ENCODE results near the gene FAM47E. TPM values are rescaled to one million over a fixed set of nuclear protein-coding genes. Genes with fewer than 3 reads are reported as not detected.

Gene FAM47E
- total and polyA plus RNA-seq, 2 donors (not counting 3 experiments of a cell fraction or from before 2014, with no cell fraction given), result 0.11 TPM; not detected in 1

DNA sequence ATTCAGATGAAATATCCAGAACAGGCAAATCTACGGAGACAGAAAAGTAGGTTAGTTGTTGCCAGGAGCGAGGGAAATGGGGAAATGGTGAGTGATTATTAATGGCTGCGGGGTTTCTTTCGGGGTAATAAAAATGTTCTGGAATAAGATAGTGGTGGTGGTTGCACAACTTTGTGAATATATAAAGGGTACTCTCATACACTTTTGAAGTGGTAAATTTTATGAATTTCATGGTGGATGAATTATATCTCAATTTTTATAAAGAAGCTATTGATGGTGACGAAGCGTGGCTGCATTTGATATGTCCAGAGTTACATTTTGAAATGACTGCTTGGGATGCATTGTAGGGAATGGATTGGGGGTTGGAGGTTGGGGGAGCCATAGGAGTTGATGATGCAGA is 16.3 kb downstream of the FAM47E start:
- intact Hi-C loops (cut with micrococcal nuclease), result no loop called here
- TF ChIP-seq POLR2AphosphoS5 (IDR thresholded peaks at IDR 0.05; ENCODE audit: insufficient read depth, low read depth, low read length) (no peak), MYC (IDR thresholded peaks at IDR 0.05; ENCODE audit: low read depth, low read length) (no peak), EZH2 (IDR thresholded peaks at IDR 0.05; ENCODE audit: borderline replicate concordance, low read depth, low read length, severe bottlenecking) (no peak), GATA2 (IDR thresholded peaks at IDR 0.05; ENCODE audit: insufficient read depth, insufficient read length, low read depth, low read length) (no peak)
- TF ChIP-seq, protein P1, sequence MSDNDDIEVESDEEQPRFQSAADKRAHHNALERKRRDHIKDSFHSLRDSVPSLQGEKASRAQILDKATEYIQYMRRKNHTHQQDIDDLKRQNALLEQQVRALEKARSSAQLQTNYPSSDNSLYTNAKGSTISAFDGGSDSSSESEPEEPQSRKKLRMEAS (IDR thresholded peaks at IDR 0.05; ENCODE audit: insufficient read depth, insufficient read length), result no peak
- H3K9me3 ChIP-seq (replicated peaks; ENCODE audit: control insufficient read depth, insufficient read depth, low read length), result no peaks in the 10 kb centered on the region
- peaks cover 16 to 26% of the 10 kb centered on the region in 2 experiments for H3K27me3 ChIP-seq (ENCODE audit: control insufficient read depth in 2 of 2, insufficient read depth in 2 of 2, low read length in 2 of 2)
- H4K20me1 ChIP-seq (replicated peaks; ENCODE audit: control insufficient read depth, extremely low read depth, insufficient read depth, low read length), result no peaks in the 10 kb centered on the region
- H2AFZ ChIP-seq (ENCODE audit: low read depth, low read length), result no peak overlapping the region
- DNase-seq (ENCODE audit: low read depth, low spot score) (no peak), FAIRE-seq (no peak)
- ChIA-PET CTCF (interaction anchor here (1.6 to 2.4 kb wide), 2 partner anchors 11 to 88 kb away, joined by 4 to 10 read pairs; no protein-coding TSS in a partner anchor), POLR2A (no interaction called here)
- no peak overlapping the region for H3K9ac ChIP-seq (replicated peaks; ENCODE audit: extremely low read depth, insufficient read depth, low read length)
- no peaks in the 10 kb centered on the region for H3K4me1 ChIP-seq (ENCODE audit: control insufficient read depth, extremely low read depth, insufficient read depth, low read length)
- BruUV-seq (replicated peaks), result no TSS peak
- H3K79me2 ChIP-seq (ENCODE audit: control insufficient read depth, insufficient read depth, low read length), result no peaks in the 10 kb centered on the region
- no peaks in the 10 kb centered on the region for H3K9me1 ChIP-seq (replicated peaks; ENCODE audit: control insufficient read depth, extremely low read depth, insufficient read depth, low read length)
- no peak overlapping the region for H3K4me2 ChIP-seq (ENCODE audit: insufficient read depth, low read length)
- dilution Hi-C loops (cut with MboI; ENCODE audit: extremely low pct_ligation_motif_present, low sequenced_read_pairs), result no loop called here
- no peak overlapping the region for H3K27ac ChIP-seq (ENCODE audit: insufficient read depth, low read depth, low read length)
- no peaks in the 10 kb centered on the region for H3K36me3 ChIP-seq (ENCODE audit: control insufficient read depth in 2 of 2, extremely low read depth in 1 of 2, insufficient read depth in 2 of 2, low read length in 2 of 2)
- H3K4me3 ChIP-seq (replicated peaks in 1 of 3; ENCODE audit: insufficient read depth in 1 of 3, low read depth in 1 of 3, low read length in 3 of 3), result no peak overlapping the region

DNA sequence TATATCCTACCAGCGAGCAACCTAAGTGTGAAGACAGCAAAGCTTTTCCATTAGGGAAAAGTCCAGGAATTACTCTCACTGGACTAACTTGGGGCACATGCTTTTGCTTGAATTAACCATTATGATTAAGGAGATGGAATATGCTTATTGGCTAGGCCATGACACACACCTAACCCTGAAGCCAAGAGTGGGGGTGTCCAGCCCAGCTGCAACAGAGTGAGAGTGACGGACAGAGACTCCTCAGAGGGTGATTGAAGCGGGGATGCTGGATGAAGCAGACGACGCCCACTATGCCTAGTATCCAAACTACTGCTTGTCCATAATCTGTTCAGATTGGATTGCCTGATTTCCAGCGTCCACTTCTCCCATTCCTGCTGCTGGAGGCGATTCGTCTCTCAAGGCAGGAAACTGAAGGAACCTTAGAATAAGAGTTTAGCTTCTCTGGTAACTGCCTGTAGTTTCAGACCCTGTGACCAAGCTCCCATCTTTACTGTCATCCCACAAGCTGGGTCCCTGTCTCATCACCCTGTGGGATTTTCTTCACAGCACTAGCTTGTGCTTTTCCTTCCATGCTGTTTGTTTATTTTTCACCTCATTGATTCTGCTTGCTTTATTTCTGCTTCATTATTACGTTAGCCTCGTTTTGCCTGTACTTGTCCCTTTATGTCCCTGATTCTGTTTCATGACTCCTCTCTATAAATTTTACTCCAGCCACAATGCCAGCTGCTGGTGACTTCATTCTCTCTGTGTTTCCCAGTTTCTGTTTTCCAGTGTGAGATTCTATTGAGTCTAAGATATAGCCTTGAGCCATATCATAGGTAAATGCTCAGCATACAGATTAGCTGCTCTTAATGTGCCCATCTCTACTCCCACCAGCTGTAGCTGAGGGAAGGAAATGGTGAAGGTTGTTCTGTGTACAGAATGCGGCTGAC is 19.0 kb downstream of the FAM47E start:
- Histone ChIP-seq H3K4me1 (ENCODE audit: control insufficient read depth, extremely low read depth, insufficient read depth, low read length) (no peaks in the 10 kb centered on the region), H2AFZ (ENCODE audit: low read depth, low read length) (no peak overlapping the region), H3K27me3 (ENCODE audit: control insufficient read depth in 2 of 2, insufficient read depth in 2 of 2, low read length in 2 of 2) (peaks cover 15 to 21% of the 10 kb centered on the region in 2 experiments), H4K20me1 (replicated peaks; ENCODE audit: control insufficient read depth, extremely low read depth, insufficient read depth, low read length) (no peaks in the 10 kb centered on the region), H3K4me2 (ENCODE audit: insufficient read depth, low read length) (no peak overlapping the region), H3K9me3 (replicated peaks; ENCODE audit: control insufficient read depth, insufficient read depth, low read length) (no peaks in the 10 kb centered on the region), H3K4me3 (replicated peaks in 1 of 3; ENCODE audit: insufficient read depth in 1 of 3, low read depth in 1 of 3, low read length in 3 of 3) (no peak overlapping the region), H3K9me1 (replicated peaks; ENCODE audit: control insufficient read depth, extremely low read depth, insufficient read depth, low read length) (no peaks in the 10 kb centered on the region), H3K27ac (ENCODE audit: insufficient read depth, low read depth, low read length) (no peak overlapping the region), H3K79me2 (ENCODE audit: control insufficient read depth, insufficient read depth, low read length) (no peaks in the 10 kb centered on the region), H3K36me3 (ENCODE audit: control insufficient read depth in 2 of 2, extremely low read depth in 1 of 2, insufficient read depth in 2 of 2, low read length in 2 of 2) (no peaks in the 10 kb centered on the region), H3K9ac (replicated peaks; ENCODE audit: extremely low read depth, insufficient read depth, low read length) (no peak overlapping the region)
- POLR2A ChIA-PET, result no interaction called here
- BruUV-seq (replicated peaks), result no TSS peak
- intact Hi-C loops (cut with micrococcal nuclease) (no loop called here), dilution Hi-C loops (cut with MboI; ENCODE audit: extremely low pct_ligation_motif_present, low sequenced_read_pairs) (no loop called here)
- DNase-seq (ENCODE audit: low read depth, low spot score) (no peak), FAIRE-seq (no peak)
- CTCF ChIA-PET, result interaction anchor here (0.9 kb wide), 1 partner anchor 9 kb away, joined by 3 read pairs; no protein-coding TSS in a partner anchor
- TF ChIP-seq JUN (IDR thresholded peaks at IDR 0.05; ENCODE audit: borderline replicate concordance, insufficient read depth, insufficient read length, low read depth) (no peak), POLR2A (IDR thresholded peaks at IDR 0.05; ENCODE audit: low read depth, low read length) (no peak), POLR2AphosphoS5 (IDR thresholded peaks at IDR 0.05; ENCODE audit: insufficient read depth, low read depth, low read length) (no peak), FOS (IDR thresholded peaks at IDR 0.05; ENCODE audit: borderline replicate concordance, insufficient read depth, low read length) (no peak), GATA2 (IDR thresholded peaks at IDR 0.05; ENCODE audit: insufficient read depth, insufficient read length, low read depth, low read length) (no peak), MYC (IDR thresholded peaks at IDR 0.05; ENCODE audit: low read depth, low read length) (no peak), EZH2 (IDR thresholded peaks at IDR 0.05; ENCODE audit: borderline replicate concordance, low read depth, low read length, severe bottlenecking) (no peak)
- TF ChIP-seq, protein P1 (IDR thresholded peaks at IDR 0.05; ENCODE audit: insufficient read depth, insufficient read length), result no peak

Measured in endothelial cell of umbilical vein (primary cell).